ENCODE measurements around the gene TFEC. TPM values are rescaled to one million over a fixed set of nuclear protein-coding genes. Genes with fewer than 3 reads are reported as not detected.

Gene TFEC
- total RNA-seq, 1 donor from 2014 or later, result 39.7 TPM

DNA sequence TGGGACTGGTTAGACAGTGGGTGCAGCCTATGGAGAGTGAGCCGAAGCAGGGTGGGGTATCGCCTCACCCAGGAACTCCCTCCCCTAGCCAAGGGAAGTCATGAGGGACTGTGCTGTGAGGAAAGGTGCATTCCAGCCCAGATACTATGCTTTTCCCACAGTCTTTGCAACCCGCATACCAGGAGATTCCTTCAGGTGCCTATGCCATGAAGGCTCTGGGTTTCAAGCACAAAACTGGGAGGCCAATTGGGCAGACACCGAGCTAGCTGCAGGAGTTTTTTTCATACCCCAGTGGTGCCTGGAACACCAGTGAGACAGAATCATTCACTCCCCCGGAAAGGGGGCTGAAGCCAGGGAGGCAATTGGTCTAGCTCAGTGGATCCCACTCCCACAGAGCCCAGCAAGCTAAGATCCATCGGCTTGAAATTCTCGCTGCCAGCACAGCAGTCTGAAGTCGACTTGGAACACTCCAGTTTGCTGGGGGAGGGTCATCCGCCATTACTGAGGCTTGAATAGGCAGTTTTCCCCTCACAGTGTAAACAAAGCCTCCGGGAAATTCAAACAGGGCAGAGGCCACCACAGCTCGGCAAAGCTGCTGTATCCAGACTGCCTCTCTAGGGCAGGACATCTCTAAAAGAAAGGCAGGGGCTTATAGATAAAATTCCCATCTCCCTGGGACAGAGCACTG lies 141.4 kb downstream of the TFEC start:
- H3K4me3 Mint-ChIP-seq, result no peak overlapping the region
- no peaks in the 10 kb centered on the region for H3K27me3 Mint-ChIP-seq
- ATAC-seq (ENCODE audit: low read depth), result no peak
- H3K9me3 Mint-ChIP-seq, result peaks cover 8% of the 10 kb centered on the region
- H3K36me3 Mint-ChIP-seq (ENCODE audit: low read depth), result no peaks in the 10 kb centered on the region
- DNase-seq, result no peak
- ChIA-PET CTCF (no interaction called here), POLR2A (no interaction called here)
- TF ChIP-seq, protein P1, sequence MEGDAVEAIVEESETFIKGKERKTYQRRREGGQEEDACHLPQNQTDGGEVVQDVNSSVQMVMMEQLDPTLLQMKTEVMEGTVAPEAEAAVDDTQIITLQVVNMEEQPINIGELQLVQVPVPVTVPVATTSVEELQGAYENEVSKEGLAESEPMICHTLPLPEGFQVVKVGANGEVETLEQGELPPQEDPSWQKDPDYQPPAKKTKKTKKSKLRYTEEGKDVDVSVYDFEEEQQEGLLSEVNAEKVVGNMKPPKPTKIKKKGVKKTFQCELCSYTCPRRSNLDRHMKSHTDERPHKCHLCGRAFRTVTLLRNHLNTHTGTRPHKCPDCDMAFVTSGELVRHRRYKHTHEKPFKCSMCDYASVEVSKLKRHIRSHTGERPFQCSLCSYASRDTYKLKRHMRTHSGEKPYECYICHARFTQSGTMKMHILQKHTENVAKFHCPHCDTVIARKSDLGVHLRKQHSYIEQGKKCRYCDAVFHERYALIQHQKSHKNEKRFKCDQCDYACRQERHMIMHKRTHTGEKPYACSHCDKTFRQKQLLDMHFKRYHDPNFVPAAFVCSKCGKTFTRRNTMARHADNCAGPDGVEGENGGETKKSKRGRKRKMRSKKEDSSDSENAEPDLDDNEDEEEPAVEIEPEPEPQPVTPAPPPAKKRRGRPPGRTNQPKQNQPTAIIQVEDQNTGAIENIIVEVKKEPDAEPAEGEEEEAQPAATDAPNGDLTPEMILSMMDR (IDR thresholded peaks at IDR 0.05), result no peak
- intact Hi-C loops (cut with micrococcal nuclease), result no loop called here
- no peak overlapping the region for H3K27ac Mint-ChIP-seq
- H3K4me1 Mint-ChIP-seq, result no peaks in the 10 kb centered on the region

DNA sequence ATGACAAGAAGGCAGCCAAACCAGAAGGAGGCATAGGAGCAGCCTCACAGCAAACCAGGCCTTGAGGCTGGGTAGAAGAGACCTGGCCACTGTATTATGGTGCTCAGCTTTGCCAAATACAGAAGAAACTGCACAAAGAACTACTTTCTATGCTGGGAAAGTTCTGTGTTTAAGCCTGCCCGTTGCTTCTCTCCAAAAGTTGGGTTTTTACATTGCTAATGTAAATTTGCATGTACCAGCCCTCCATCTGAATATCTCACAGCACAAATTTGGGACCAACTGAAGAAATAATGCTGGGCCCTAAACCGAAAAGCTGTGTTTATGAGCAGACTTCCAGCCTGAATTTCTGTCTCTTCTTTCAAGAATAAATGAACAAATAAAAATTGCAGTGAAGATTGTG lies 145.0 kb downstream of the TFEC start:
- no peak overlapping the region for H3K27ac Mint-ChIP-seq
- no peaks in the 10 kb centered on the region for H3K4me1 Mint-ChIP-seq
- H3K4me3 Mint-ChIP-seq, result no peak overlapping the region
- ATAC-seq (ENCODE audit: low read depth) (no peak), DNase-seq (no peak)
- ChIA-PET POLR2A (no interaction called here), CTCF (no interaction called here)
- no peaks in the 10 kb centered on the region for H3K27me3 Mint-ChIP-seq
- no peaks in the 10 kb centered on the region for H3K36me3 Mint-ChIP-seq (ENCODE audit: low read depth)
- TF ChIP-seq, protein P1 (IDR thresholded peaks at IDR 0.05), result no peak
- intact Hi-C loops (cut with micrococcal nuclease), result no loop called here
- H3K9me3 Mint-ChIP-seq, result peaks cover 8% of the 10 kb centered on the region

Other genes with a start within 250 kb of the TFEC start
- gene TES, start 179.8 kb upstream of the TFEC start, total RNA-seq, result 77.9 and 82.8 TPM in 2 replicates